ENCODE measurements around the gene MMP11. TPM values are rescaled to one million over a fixed set of nuclear protein-coding genes. Genes with fewer than 3 reads are reported as not detected.

The MMP11 gene
- total RNA-seq, 1 experiment from 2014 or later: 0.44 TPM

DNA sequence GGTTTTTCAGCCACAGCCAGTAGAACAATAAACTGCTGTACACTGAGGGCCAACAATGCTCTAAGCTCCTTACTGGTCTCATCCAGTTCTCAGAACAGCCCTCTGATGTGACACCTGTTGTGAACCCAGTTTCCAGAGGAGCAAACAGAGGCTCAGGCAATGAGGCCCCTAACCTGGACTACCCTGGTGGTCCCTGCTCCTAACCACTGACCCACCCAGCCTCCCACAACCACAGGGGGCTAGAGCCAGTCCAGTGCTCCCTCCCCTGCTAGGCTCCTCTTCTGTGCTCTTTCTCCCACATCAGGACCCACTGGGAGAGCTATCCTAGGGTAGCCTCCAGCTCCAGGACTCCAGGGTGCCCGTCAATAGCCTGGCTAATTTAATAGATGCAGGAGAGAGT, 10.1 kb downstream of the MMP11 start:
- no peaks in the 10 kb centered on the region for H3K36me3 Mint-ChIP-seq (ENCODE audit: insufficient read depth, unreplicated experiment)
- DNase-seq (ENCODE audit: unreplicated experiment): no peak
- no TSS peak for BruUV-seq (replicated peaks)
- H3K4me3 Mint-ChIP-seq (ENCODE audit: unreplicated experiment): no peak overlapping the region
- intact Hi-C loops (cut with micrococcal nuclease): no loop called here
- no peak for TF ChIP-seq CTCF (IDR thresholded peaks at IDR 0.05; ENCODE audit: unreplicated experiment)
- ChIA-PET POLR2A (interaction anchor here (1.6 to 2.0 kb wide), 2 partner anchors 16 to 111 kb away, joined by 5 to 8 read pairs; partner anchors contain the start of gene MIF), CTCF (interaction anchor here (0.5 to 0.7 kb wide), 2 partner anchors 44 to 68 kb away, joined by 3 read pairs; no protein-coding TSS in a partner anchor)
- no peaks in the 10 kb centered on the region for H3K9me3 Mint-ChIP-seq (ENCODE audit: unreplicated experiment)
- H3K27ac Mint-ChIP-seq (ENCODE audit: low read depth, unreplicated experiment): no peak overlapping the region
- no peaks in the 10 kb centered on the region for H3K27me3 Mint-ChIP-seq (ENCODE audit: insufficient read depth, unreplicated experiment)
- H3K4me1 Mint-ChIP-seq (ENCODE audit: insufficient read depth, unreplicated experiment): peaks cover 13% of the 10 kb centered on the region

- H3K4me1 Mint-ChIP-seq (ENCODE audit: insufficient read depth, unreplicated experiment): peaks cover 13% of the 10 kb centered on the region
- no TSS peak for BruUV-seq (replicated peaks)
- DNase-seq (ENCODE audit: unreplicated experiment): no peak
- H3K9me3 Mint-ChIP-seq (ENCODE audit: unreplicated experiment): no peaks in the 10 kb centered on the region
- ChIA-PET POLR2A (interaction anchor here (2.0 kb wide), 1 partner anchor 111 kb away, joined by 8 read pairs; the partner anchor contains the start of gene MIF), CTCF (interaction anchor here (0.5 to 0.7 kb wide), 2 partner anchors 45 to 67 kb away, joined by 3 read pairs; no protein-coding TSS in a partner anchor)
- H3K27ac Mint-ChIP-seq (ENCODE audit: low read depth, unreplicated experiment): no peak overlapping the region
- H3K27me3 Mint-ChIP-seq (ENCODE audit: insufficient read depth, unreplicated experiment): no peaks in the 10 kb centered on the region
- no peak overlapping the region for H3K4me3 Mint-ChIP-seq (ENCODE audit: unreplicated experiment)
- peaks cover 3% of the 10 kb centered on the region for H3K36me3 Mint-ChIP-seq (ENCODE audit: insufficient read depth, unreplicated experiment)
- TF ChIP-seq CTCF (IDR thresholded peaks at IDR 0.05; ENCODE audit: unreplicated experiment): no peak
- intact Hi-C loops (cut with micrococcal nuclease): no loop called here
These were observed 10.9 kb downstream of the MMP11 start for GRCh38 chr22:23783265-23784150.

GRCh38 chr22:23784215-23784732, 11.6 kb downstream of the MMP11 start:
- no TSS peak for BruUV-seq (replicated peaks)
- DNase-seq (ENCODE audit: unreplicated experiment): no peak

More at GRCh38 chr22:23784215-23784732, 11.6 kb downstream of the MMP11 start:
- Mint-ChIP-seq H3K4me3 (ENCODE audit: unreplicated experiment) (no peak overlapping the region), H3K4me1 (ENCODE audit: insufficient read depth, unreplicated experiment) (peaks cover 14% of the 10 kb centered on the region), H3K27me3 (ENCODE audit: insufficient read depth, unreplicated experiment) (no peaks in the 10 kb centered on the region), H3K9me3 (ENCODE audit: unreplicated experiment) (no peaks in the 10 kb centered on the region), H3K27ac (ENCODE audit: low read depth, unreplicated experiment) (no peak overlapping the region), H3K36me3 (ENCODE audit: insufficient read depth, unreplicated experiment) (peaks cover 5% of the 10 kb centered on the region)
- intact Hi-C loops (cut with micrococcal nuclease): no loop called here
- POLR2A ChIA-PET: no interaction called here
- CTCF ChIA-PET: no interaction called here
- no peak for TF ChIP-seq CTCF (IDR thresholded peaks at IDR 0.05; ENCODE audit: unreplicated experiment)
